WTC11 (cell line): ENCODE data around the gene P2RY4.

Source experiments
- CREM ChIP-seq: sonication (generic); formaldehyde crosslinking; IDR thresholded peaks from 2 replicates; pipeline ENCODE4 v1.8.1; 2022; ENCODE audit warnings: mild to moderate bottlenecking, missing genetic modification reagents, moderate library complexity
- CTCF ChIP-seq: fragments of 200-600 bp; IDR thresholded peaks from 2 replicates; pipeline ENCODE4 v1.8.0; 2022; ENCODE audit warnings: antibody characterized with exemption
- GABPB1 ChIP-seq: sonication (generic); formaldehyde crosslinking; IDR thresholded peaks from 2 replicates; pipeline ENCODE4 v1.8.1; 2023; ENCODE audit warnings: mild to moderate bottlenecking, missing genetic modification reagents
- JUN ChIP-seq: sonication (generic); formaldehyde crosslinking; IDR thresholded peaks from 2 replicates; pipeline ENCODE4 v1.8.0; 2023; ENCODE audit warnings: mild to moderate bottlenecking, missing genetic modification reagents
- MAX ChIP-seq: sonication (generic); formaldehyde crosslinking; IDR thresholded peaks from 2 replicates; pipeline ENCODE4 v1.8.0; 2022; ENCODE audit warnings: mild to moderate bottlenecking, missing genetic modification reagents
- NR1H2 ChIP-seq: sonication (generic); formaldehyde crosslinking; IDR thresholded peaks from 2 replicates; pipeline ENCODE4 v1.9.0; 2021; ENCODE audit warnings: mild to moderate bottlenecking, moderate library complexity, missing genetic modification reagents
- OVOL2 ChIP-seq: fragments of 250-450 bp; sonication (Bioruptor Pico); IDR thresholded peaks from 2 replicates; pipeline ENCODE4 v1.9.0; 2021; ENCODE audit warnings: mild to moderate bottlenecking, borderline replicate concordance
- SMAD3 ChIP-seq: sonication (generic); formaldehyde crosslinking; IDR thresholded peaks from 2 replicates; pipeline ENCODE4 v1.8.0; 2022; ENCODE audit warnings: missing genetic modification reagents, mild to moderate bottlenecking, borderline replicate concordance
- ZNF121 ChIP-seq: sonication (generic); formaldehyde crosslinking; IDR thresholded peaks from 2 replicates; pipeline ENCODE4 v1.8.0; 2023; ENCODE audit warnings: missing genetic modification reagents

GRCh38 chrX:70301716-70302115, 41.7 kb upstream of the P2RY4 start:
- no peak for TF ChIP-seq CREM
- TF ChIP-seq CTCF = no peak
- no peak for TF ChIP-seq JUN (CRISPR knock-in tag)
- no peak for TF ChIP-seq GABPB1 (CRISPR knock-in tag)
- TF ChIP-seq ZNF121 (CRISPR knock-in tag) = no peak
- TF ChIP-seq SMAD3 (CRISPR knock-in tag) = no peak
- TF ChIP-seq MAX (CRISPR knock-in tag) = no peak
- TF ChIP-seq NR1H2 (CRISPR knock-in tag) = no peak
- no peak for TF ChIP-seq OVOL2 (CRISPR knock-in tag)
